Calu3 (cell line): ENCODE results near the gene RRP12. TPM values are rescaled to one million over a fixed set of nuclear protein-coding genes. Genes with fewer than 3 reads are reported as not detected.

ENCODE experiments used
- BruUV-seq: library from RNA; stranded (reverse); fragments of 400-500 nt; replicated peaks from 2 replicates; lab custom pipeline; 2021; lab: Mats Ljungman, UMichigan
- CTCF ChIA-PET: fragments of 300-600 bp; sonication (Branson Sonifier 250); formaldehyde crosslinking; loops from one replicate; lab custom pipeline; 2022; ENCODE audit warnings: antibody characterized with exemption; lab: Charles Lee
- DNase-seq: peaks from one replicate; pipeline ENCODE4 v3.0.0; 2022
- H3K27ac Mint-ChIP-seq: one replicate; pipeline ENCODE4 v1.8.0; 2022; ENCODE audit warnings: mixed read lengths; ENCODE audit not compliant: unreplicated experiment
- H3K27me3 Mint-ChIP-seq: one replicate; pipeline ENCODE4 v1.8.0; 2022; ENCODE audit warnings: mixed read lengths; ENCODE audit not compliant: unreplicated experiment
- H3K36me3 Mint-ChIP-seq: one replicate; pipeline ENCODE4 v1.8.0; 2022; ENCODE audit warnings: mild to moderate bottlenecking, moderate library complexity, mixed read lengths; ENCODE audit not compliant: insufficient read depth, unreplicated experiment
- H3K4me1 Mint-ChIP-seq: one replicate; pipeline ENCODE4 v1.8.0; 2022; ENCODE audit warnings: mild to moderate bottlenecking, low read depth, mixed read lengths; ENCODE audit not compliant: unreplicated experiment
- H3K4me3 Mint-ChIP-seq: one replicate; pipeline ENCODE4 v1.8.0; 2022; ENCODE audit warnings: mild to moderate bottlenecking, low read depth, moderate library complexity, mixed read lengths; ENCODE audit not compliant: unreplicated experiment
- H3K9me3 Mint-ChIP-seq: one replicate; pipeline ENCODE4 v1.8.0; 2022; ENCODE audit warnings: low read depth, mixed read lengths; ENCODE audit not compliant: unreplicated experiment
- CTCF ChIP-seq: fragments of 200-600 bp; IDR thresholded peaks from one replicate; pipeline ENCODE4 v1.8.0; 2022; ENCODE audit warnings: antibody characterized with exemption; ENCODE audit not compliant: unreplicated experiment
- intact Hi-C: fragments of 100-400 bp; cut with micrococcal nuclease; formaldehyde crosslinking; loops from one replicate; pipeline ENCODE4 v1.10.0; 2022; ENCODE audit not compliant: unreplicated experiment
- total RNA-seq: library from RNA; stranded (reverse); gene quantifications from 2 replicates; pipeline ENCODE4 v1.2.3, GENCODE V29; 2022

Gene RRP12
- total RNA-seq, 1 experiment from 2014 or later: 52.6 TPM

DNA sequence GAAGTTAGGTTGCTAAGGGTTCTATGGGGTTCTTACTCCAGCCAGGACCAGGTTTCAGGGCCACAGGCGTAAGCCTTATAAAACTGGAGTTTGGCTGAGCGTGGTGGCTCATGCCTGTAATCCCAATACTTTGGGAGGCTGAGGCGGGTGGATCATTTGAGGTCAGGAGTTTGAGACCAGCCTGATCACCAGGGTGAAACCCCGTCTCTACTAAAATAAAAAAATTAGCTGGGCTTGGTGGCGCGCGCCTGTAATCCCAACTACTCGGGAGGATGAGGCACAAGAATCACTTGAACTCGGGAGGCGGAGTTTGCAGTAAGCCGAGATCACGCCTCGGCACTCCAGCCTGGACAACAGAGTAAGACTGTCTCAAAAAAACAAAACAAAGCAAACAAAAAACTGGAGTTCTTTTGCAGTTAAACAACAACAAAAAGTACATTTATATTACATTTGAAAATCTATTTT is 347 bp upstream of the RRP12 start:
- Mint-ChIP-seq H3K27ac (peak overlapping the region; percentile 95), H3K4me1 (no peaks in the 10 kb centered on the region), H3K9me3 (no peaks in the 10 kb centered on the region), H3K36me3 (peaks cover 23% of the 10 kb centered on the region), H3K27me3 (no peaks in the 10 kb centered on the region), H3K4me3 (peak overlapping the region; percentile 88)
- TF ChIP-seq CTCF: no peak
- DNase-seq: no peak
- BruUV-seq: no TSS peak
- intact Hi-C loops: no loop called here
- CTCF ChIA-PET: interaction anchor here (0.6 to 2.0 kb wide), 7 partner anchors 10 to 165 kb away, joined by 3 to 9 read pairs (median 3); no protein-coding TSS in a partner anchor

DNA sequence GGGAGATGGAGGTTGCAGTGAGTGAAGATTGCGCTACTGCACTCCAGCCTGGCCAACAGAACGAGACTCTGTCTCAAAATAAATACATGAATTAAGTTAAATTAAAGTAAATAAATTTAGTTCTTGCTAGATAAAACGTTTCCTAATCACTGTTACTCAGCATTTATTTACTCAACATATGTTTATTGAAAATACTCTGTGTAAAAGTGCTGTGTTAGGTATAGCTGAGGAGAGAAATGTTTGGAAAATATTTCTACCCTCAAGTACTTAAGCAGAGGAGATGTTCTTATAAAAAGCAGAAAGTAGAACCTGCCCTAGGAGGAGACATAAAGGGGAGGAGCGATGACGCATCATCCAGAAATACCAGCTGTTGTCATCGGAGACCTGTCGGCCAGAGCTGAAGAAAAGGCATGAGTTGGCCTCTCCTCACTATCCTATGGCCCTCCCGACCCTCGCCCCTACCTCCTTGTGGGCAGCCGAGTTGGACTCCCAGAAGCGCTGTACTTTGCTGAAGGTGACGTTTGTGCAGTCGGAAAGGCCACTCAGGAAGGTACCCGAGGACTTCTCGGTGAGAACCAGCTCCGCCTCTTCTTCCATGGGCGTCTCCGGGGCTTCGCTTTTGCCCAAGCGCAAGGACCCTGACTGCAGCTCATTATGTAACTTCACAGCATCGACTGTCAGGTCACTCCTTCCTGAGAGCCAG is 1.1 kb downstream of the RRP12 start:
- Mint-ChIP-seq H3K9me3 (no peaks in the 10 kb centered on the region), H3K4me3 (peak overlapping the region; percentile 88), H3K27ac (peak overlapping the region; percentile 95), H3K4me1 (no peaks in the 10 kb centered on the region), H3K27me3 (no peaks in the 10 kb centered on the region), H3K36me3 (peaks cover 30% of the 10 kb centered on the region)
- no TSS peak for BruUV-seq
- DNase-seq: peak; percentile 57
- CTCF ChIA-PET: interaction anchor here (2.0 kb wide), 1 partner anchor 121 kb away, joined by 9 read pairs; no protein-coding TSS in a partner anchor
- TF ChIP-seq CTCF: no peak
- intact Hi-C loops: no loop called here

GRCh38 chr10:97396056-97396455 is 5.1 kb downstream of the RRP12 start:
- no peaks in the 10 kb centered on the region for H3K27me3 Mint-ChIP-seq
- TF ChIP-seq CTCF: no peak
- no peak for DNase-seq
- BruUV-seq: no TSS peak
- no peaks in the 10 kb centered on the region for H3K9me3 Mint-ChIP-seq
- no peaks in the 10 kb centered on the region for H3K4me1 Mint-ChIP-seq
- no peak overlapping the region for H3K4me3 Mint-ChIP-seq
- CTCF ChIA-PET: no interaction called here
- H3K36me3 Mint-ChIP-seq: peaks cover 19% of the 10 kb centered on the region
- H3K27ac Mint-ChIP-seq: no peak overlapping the region
- intact Hi-C loops: no loop called here

DNA sequence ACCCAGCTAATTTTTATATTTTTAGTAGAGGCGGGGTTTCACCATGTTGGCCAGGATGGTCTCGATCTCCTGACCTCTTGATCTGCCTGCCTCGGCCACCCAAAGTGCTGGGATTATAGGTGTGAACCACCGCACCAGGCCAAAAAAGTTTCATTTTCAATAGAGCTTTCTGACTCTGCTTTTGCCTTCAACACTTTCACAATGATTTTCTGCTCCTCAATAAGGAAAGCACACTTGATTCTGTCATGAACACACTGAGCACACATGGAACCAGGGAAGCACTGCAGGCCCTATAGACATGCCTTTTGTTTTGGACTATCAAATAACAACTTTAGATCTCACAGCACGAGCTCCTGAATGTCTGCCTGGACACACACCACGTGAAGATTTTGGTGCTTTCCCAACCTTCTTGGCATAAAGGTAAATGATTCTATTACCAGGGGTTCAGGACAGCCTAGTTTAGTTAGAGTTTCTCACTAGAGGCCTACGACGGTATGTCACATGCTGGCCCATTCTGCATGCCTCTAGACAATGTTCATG is 8.0 kb downstream of the RRP12 start:
- Mint-ChIP-seq H3K27me3 (no peaks in the 10 kb centered on the region), H3K9me3 (no peaks in the 10 kb centered on the region), H3K36me3 (peaks cover 16% of the 10 kb centered on the region), H3K27ac (no peak overlapping the region), H3K4me3 (no peak overlapping the region), H3K4me1 (no peaks in the 10 kb centered on the region)
- intact Hi-C loops: no loop called here
- no peak for TF ChIP-seq CTCF
- CTCF ChIA-PET: interaction anchor here (0.6 kb wide), 1 partner anchor 1552 kb away, joined by 4 read pairs; no protein-coding TSS in a partner anchor
- BruUV-seq: no TSS peak
- DNase-seq: no peak
